Measurements from ENCODE around the gene CHPF2.

The CHPF2 gene

GRCh38 chr7:151282111-151282510, 49.8 kb downstream of the CHPF2 start:
- no peaks in the 10 kb centered on the region for H3K36me3 Mint-ChIP-seq (ENCODE audit: low read depth)
- H3K4me1 Mint-ChIP-seq (ENCODE audit: low read depth): peaks cover 15% of the 10 kb centered on the region
- no peaks in the 10 kb centered on the region for H3K9me3 Mint-ChIP-seq
- no peak overlapping the region for H3K4me3 Mint-ChIP-seq
- no peak overlapping the region for H3K27ac Mint-ChIP-seq
- H3K27me3 Mint-ChIP-seq: peaks cover 13% of the 10 kb centered on the region
- no peak for DNase-seq

DNA sequence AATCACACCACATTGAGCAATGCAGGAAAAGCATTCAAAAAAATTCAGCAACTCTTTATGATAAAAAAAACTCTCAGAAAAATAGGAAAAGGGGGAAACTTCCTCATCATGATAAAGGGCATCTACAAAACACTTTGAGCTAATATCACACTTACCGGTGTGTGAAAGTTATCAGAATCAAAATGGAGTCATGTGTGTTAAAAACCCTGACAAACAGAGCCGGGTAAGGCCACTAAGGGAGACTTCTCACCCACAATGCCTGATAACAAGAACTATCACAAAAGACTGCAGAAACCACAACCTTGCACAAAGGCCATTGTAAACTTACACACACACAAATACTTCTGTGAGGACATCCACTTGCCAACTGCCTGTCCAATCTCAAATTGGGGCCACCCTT, 51.0 kb downstream of the CHPF2 start:
- Mint-ChIP-seq H3K27me3 (peaks cover 13% of the 10 kb centered on the region), H3K9me3 (no peaks in the 10 kb centered on the region), H3K4me1 (ENCODE audit: low read depth) (peaks cover 9% of the 10 kb centered on the region), H3K36me3 (ENCODE audit: low read depth) (no peaks in the 10 kb centered on the region), H3K4me3 (no peak overlapping the region), H3K27ac (no peak overlapping the region)
- no peak for DNase-seq

DNA sequence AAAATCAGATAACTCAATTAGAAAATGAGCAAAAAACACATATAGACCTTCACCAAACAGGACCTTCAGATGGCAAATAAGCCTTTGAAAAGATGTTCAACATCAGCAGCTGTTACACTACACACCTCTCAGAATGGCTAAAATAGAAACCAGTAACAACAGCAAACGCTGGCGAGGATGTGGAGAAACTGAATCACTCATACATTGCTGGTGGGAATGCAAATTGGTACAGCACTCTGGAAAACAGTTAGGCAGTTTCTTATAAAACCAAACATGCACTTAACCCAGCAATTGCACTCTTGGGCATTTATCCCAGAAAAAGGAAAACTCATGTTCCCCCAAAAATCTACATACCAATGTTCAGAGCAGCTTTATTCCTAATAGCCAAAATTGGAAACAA, 53.9 kb downstream of the CHPF2 start:
- H3K4me3 Mint-ChIP-seq: no peak overlapping the region
- peaks cover 7% of the 10 kb centered on the region for H3K27me3 Mint-ChIP-seq
- no peak overlapping the region for H3K27ac Mint-ChIP-seq
- H3K4me1 Mint-ChIP-seq (ENCODE audit: low read depth): peaks cover 9% of the 10 kb centered on the region
- no peaks in the 10 kb centered on the region for H3K9me3 Mint-ChIP-seq
- no peaks in the 10 kb centered on the region for H3K36me3 Mint-ChIP-seq (ENCODE audit: low read depth)
- DNase-seq: no peak

Measured in activated T-cell treated with anti-CD3 and anti-CD28 coated beads, Interleukin-2, amount 50 U/mL, for 24 hours (primary cell).